Caco-2 (cell line): ENCODE measurements around the gene GPATCH2L. TPM values are rescaled to one million over a fixed set of nuclear protein-coding genes. Genes with fewer than 3 reads are reported as not detected.

ENCODE experiments used
- BruUV-seq: library from RNA; stranded (reverse); fragments of 400-500 nt; replicated peaks from 2 replicates; lab custom pipeline; 2021; lab: Mats Ljungman, UMichigan
- CTCF ChIA-PET: fragments of 300-600 bp; sonication (Branson Sonifier 250); formaldehyde crosslinking; loops from one replicate; lab custom pipeline; 2022; ENCODE audit warnings: antibody characterized with exemption; lab: Charles Lee
- POLR2A ChIA-PET: fragments of 300-600 bp; sonication (Branson Sonifier 250); formaldehyde crosslinking; loops from one replicate; lab custom pipeline; 2022; ENCODE audit warnings: antibody characterized with exemption; lab: Charles Lee
- DNase-seq, 2 experiments: peaks; one replicate each; pipeline versions ENCODE4 v3.0.0 to v3.0.0-alpha.2; 2020 to 2022
- H3K27me3 ChIP-seq: replicated peaks from 2 replicates; pipeline ENCODE4 v1.6.0; 2011; ENCODE audit warnings: low read length; ENCODE audit not compliant: control insufficient read depth, insufficient read depth
- H3K36me3 ChIP-seq: 2 replicates; pipeline ENCODE4 v1.5.1; 2011; ENCODE audit warnings: low read length; ENCODE audit not compliant: control insufficient read depth, insufficient read depth
- H3K4me1 ChIP-seq: fragments of 250-450 bp; sonication (Bioruptor Pico); 2 replicates; pipeline ENCODE4 v1.5.1; 2020; ENCODE audit warnings: mild to moderate bottlenecking
- H3K4me3 ChIP-seq: 2 replicates; pipeline ENCODE4 v1.5.1; 2011; ENCODE audit warnings: low read depth, mild to moderate bottlenecking, control low read depth, low read length
- H3K9me3 ChIP-seq: fragments of 250-450 bp; sonication (Bioruptor Pico); 2 replicates; pipeline ENCODE4 v1.5.1; 2020; ENCODE audit warnings: mild to moderate bottlenecking, moderate library complexity
- H3K27ac Mint-ChIP-seq: one replicate; pipeline ENCODE4 v1.8.0; 2022; ENCODE audit warnings: mixed read lengths; ENCODE audit not compliant: unreplicated experiment
- H3K27me3 Mint-ChIP-seq: one replicate; pipeline ENCODE4 v1.8.0; 2022; ENCODE audit warnings: mixed read lengths; ENCODE audit not compliant: insufficient read depth, unreplicated experiment
- H3K36me3 Mint-ChIP-seq: one replicate; pipeline ENCODE4 v1.8.0; 2022; ENCODE audit warnings: mild to moderate bottlenecking, mixed read lengths; ENCODE audit not compliant: insufficient read depth, unreplicated experiment
- H3K4me1 Mint-ChIP-seq: one replicate; pipeline ENCODE4 v1.8.0; 2022; ENCODE audit warnings: low read depth, mixed read lengths; ENCODE audit not compliant: unreplicated experiment
- H3K4me3 Mint-ChIP-seq: one replicate; pipeline ENCODE4 v1.8.0; 2022; ENCODE audit warnings: mild to moderate bottlenecking, moderate library complexity, mixed read lengths; ENCODE audit not compliant: unreplicated experiment
- H3K9me3 Mint-ChIP-seq: one replicate; pipeline ENCODE4 v1.8.0; 2022; ENCODE audit warnings: mixed read lengths; ENCODE audit not compliant: unreplicated experiment
- CTCF ChIP-seq, 2 experiments: fragments of 200-600 bp in 1 of 2; IDR thresholded peaks; 1 replicate in 1 of 2; 2 replicates in 1 of 2; pipeline versions ENCODE4 v1.5.1 to v1.8.0; 2011 to 2022; ENCODE audit warnings: antibody characterized with exemption in 1 of 2, control low read depth in 1 of 2, inconsistent platforms in 1 of 2, low read depth in 1 of 2, low read length in 1 of 2, mild to moderate bottlenecking in 1 of 2, moderate library complexity in 1 of 2; ENCODE audit not compliant: insufficient read depth in 1 of 2, severe bottlenecking in 1 of 2, unreplicated experiment in 1 of 2
- intact Hi-C: fragments of 100-400 bp; cut with micrococcal nuclease; formaldehyde crosslinking; loops from one replicate; pipeline ENCODE4 v1.10.0; 2022; ENCODE audit not compliant: unreplicated experiment
- total RNA-seq: library from RNA; stranded (reverse); gene quantifications from 2 replicates; pipeline ENCODE4 v1.2.3, GENCODE V29; 2022

GPATCH2L gene
- total RNA-seq, 1 experiment from 2014 or later, result 41.6 TPM

GRCh38 chr14:76235628-76236027 is 83.9 kb downstream of the GPATCH2L start:
- no peaks in the 10 kb centered on the region for H3K36me3 ChIP-seq
- no peaks in the 10 kb centered on the region for H3K27me3 Mint-ChIP-seq
- no peak for TF ChIP-seq CTCF (IDR thresholded peaks at IDR 0.05; ENCODE audit: insufficient read depth in 1 of 2, low read depth in 1 of 2, low read length in 1 of 2, severe bottlenecking in 1 of 2, unreplicated experiment in 1 of 2)
- no peaks in the 10 kb centered on the region for H3K4me1 ChIP-seq
- H3K4me3 ChIP-seq, result no peak overlapping the region
- no TSS peak for BruUV-seq
- intact Hi-C loops, result no loop called here
- H3K4me3 Mint-ChIP-seq, result no peak overlapping the region
- no peaks in the 10 kb centered on the region for H3K9me3 Mint-ChIP-seq
- ChIA-PET POLR2A (no interaction called here), CTCF (no interaction called here)
- no peaks in the 10 kb centered on the region; the same call in 1 of the 2 replicates for H3K9me3 ChIP-seq
- H3K4me1 Mint-ChIP-seq, result no peaks in the 10 kb centered on the region
- no peak overlapping the region for H3K27ac Mint-ChIP-seq
- no peak for DNase-seq
- H3K36me3 Mint-ChIP-seq, result no peaks in the 10 kb centered on the region
- H3K27me3 ChIP-seq, result no peaks in the 10 kb centered on the region

- no peaks in the 10 kb centered on the region for H3K36me3 ChIP-seq
- H3K9me3 ChIP-seq, result no peaks in the 10 kb centered on the region; the same call in 1 of the 2 replicates
- no TSS peak for BruUV-seq
- Mint-ChIP-seq H3K4me1 (no peaks in the 10 kb centered on the region), H3K27me3 (no peaks in the 10 kb centered on the region), H3K9me3 (no peaks in the 10 kb centered on the region), H3K4me3 (no peak overlapping the region), H3K27ac (no peak overlapping the region), H3K36me3 (no peaks in the 10 kb centered on the region)
- H3K4me1 ChIP-seq, result no peaks in the 10 kb centered on the region
- ChIA-PET CTCF (no interaction called here), POLR2A (no interaction called here)
- intact Hi-C loops, result no loop called here
- no peak overlapping the region for H3K4me3 ChIP-seq
- TF ChIP-seq CTCF (IDR thresholded peaks at IDR 0.05; ENCODE audit: insufficient read depth in 1 of 2, low read depth in 1 of 2, low read length in 1 of 2, severe bottlenecking in 1 of 2, unreplicated experiment in 1 of 2), result no peak
- H3K27me3 ChIP-seq, result no peaks in the 10 kb centered on the region
- no peak for DNase-seq
Observed at GRCh38 chr14:76236172-76237130, 84.7 kb downstream of the GPATCH2L start.

GRCh38 chr14:76237349-76237990 is 85.7 kb downstream of the GPATCH2L start:
- BruUV-seq, result no TSS peak
- Mint-ChIP-seq H3K36me3 (no peaks in the 10 kb centered on the region), H3K27ac (no peak overlapping the region), H3K4me3 (no peak overlapping the region), H3K4me1 (no peaks in the 10 kb centered on the region), H3K9me3 (no peaks in the 10 kb centered on the region), H3K27me3 (no peaks in the 10 kb centered on the region)
- H3K27me3 ChIP-seq, result no peaks in the 10 kb centered on the region
- no peaks in the 10 kb centered on the region for H3K36me3 ChIP-seq
- intact Hi-C loops, result no loop called here
- ChIA-PET POLR2A (no interaction called here), CTCF (no interaction called here)
- H3K9me3 ChIP-seq, result no peaks in the 10 kb centered on the region; the same call in 1 of the 2 replicates
- H3K4me3 ChIP-seq, result no peak overlapping the region
- H3K4me1 ChIP-seq, result no peaks in the 10 kb centered on the region
- TF ChIP-seq CTCF (IDR thresholded peaks at IDR 0.05; ENCODE audit: insufficient read depth in 1 of 2, low read depth in 1 of 2, low read length in 1 of 2, severe bottlenecking in 1 of 2, unreplicated experiment in 1 of 2), result no peak
- DNase-seq, result no peak
